Measurements from ENCODE around the gene RSPRY1. TPM values are rescaled to one million over a fixed set of nuclear protein-coding genes. Genes with fewer than 3 reads are reported as not detected.
A peak's percentile ranks its signal among the peaks of the same experiment; 100 is the strongest.

RSPRY1 gene
- total RNA-seq, 1 donor from 2014 or later: 36.5 TPM

- peaks cover 33 to 61% (median 58%) of the 10 kb centered on the region in 3 donors for H3K36me3 ChIP-seq (ENCODE audit: control insufficient read depth in 3 of 3, insufficient read depth in 3 of 3, low read length in 3 of 3)
- H3K9me3 ChIP-seq (ENCODE audit: control insufficient read depth in 3 of 3, low read length in 3 of 3): no peaks in the 10 kb centered on the region
- no peak overlapping the region for H3K9ac ChIP-seq (ENCODE audit: low read depth in 1 of 3, low read length in 3 of 3)
- no peak overlapping the region for H3K4me3 ChIP-seq (ENCODE audit: low read length in 3 of 3)
- H3K27ac ChIP-seq (ENCODE audit: low read depth, low read length): peak overlapping the region; percentile 21
- H3K27me3 ChIP-seq (ENCODE audit: control insufficient read depth in 3 of 3, insufficient read depth in 3 of 3, low read length in 3 of 3): no peaks in the 10 kb centered on the region
- no peaks in the 10 kb centered on the region for H3K4me1 ChIP-seq (ENCODE audit: control insufficient read depth in 3 of 3, insufficient read depth in 3 of 3, low read length in 3 of 3)
These were observed 19.2 kb upstream of the RSPRY1 start for GRCh38 chr16:57166951-57167350.

- no peaks in the 10 kb centered on the region for H3K9me3 ChIP-seq (ENCODE audit: control insufficient read depth in 3 of 3, low read length in 3 of 3)
- no peaks in the 10 kb centered on the region for H3K4me1 ChIP-seq (ENCODE audit: control insufficient read depth in 3 of 3, insufficient read depth in 3 of 3, low read length in 3 of 3)
- no peak overlapping the region for H3K9ac ChIP-seq (ENCODE audit: low read depth in 1 of 3, low read length in 3 of 3)
- H3K27me3 ChIP-seq (ENCODE audit: control insufficient read depth in 3 of 3, insufficient read depth in 3 of 3, low read length in 3 of 3): no peaks in the 10 kb centered on the region
- peaks cover 35 to 66% (median 57%) of the 10 kb centered on the region in 3 donors for H3K36me3 ChIP-seq (ENCODE audit: control insufficient read depth in 3 of 3, insufficient read depth in 3 of 3, low read length in 3 of 3)
- no peak overlapping the region for H3K4me3 ChIP-seq (ENCODE audit: low read length in 3 of 3)
- H3K27ac ChIP-seq (ENCODE audit: low read depth, low read length): no peak overlapping the region
These were observed 18.6 kb upstream of the RSPRY1 start for GRCh38 chr16:57167538-57167937.

- peaks cover 37 to 67% (median 61%) of the 10 kb centered on the region in 3 donors for H3K36me3 ChIP-seq (ENCODE audit: control insufficient read depth in 3 of 3, insufficient read depth in 3 of 3, low read length in 3 of 3)
- no peak overlapping the region for H3K4me3 ChIP-seq (ENCODE audit: low read length in 3 of 3)
- no peak overlapping the region for H3K27ac ChIP-seq (ENCODE audit: low read depth, low read length)
- H3K27me3 ChIP-seq (ENCODE audit: control insufficient read depth in 3 of 3, insufficient read depth in 3 of 3, low read length in 3 of 3): no peaks in the 10 kb centered on the region
- H3K9ac ChIP-seq (ENCODE audit: low read depth in 1 of 3, low read length in 3 of 3): no peak overlapping the region
- H3K4me1 ChIP-seq (ENCODE audit: control insufficient read depth in 3 of 3, insufficient read depth in 3 of 3, low read length in 3 of 3): no peaks in the 10 kb centered on the region
- no peaks in the 10 kb centered on the region for H3K9me3 ChIP-seq (ENCODE audit: control insufficient read depth in 3 of 3, low read length in 3 of 3)
These were observed 18.2 kb upstream of the RSPRY1 start for GRCh38 chr16:57167953-57168352.

- no peaks in the 10 kb centered on the region for H3K9me3 ChIP-seq (ENCODE audit: control insufficient read depth in 3 of 3, low read length in 3 of 3)
- H3K27ac ChIP-seq (ENCODE audit: low read depth, low read length): no peak overlapping the region
- H3K4me1 ChIP-seq (ENCODE audit: control insufficient read depth in 3 of 3, insufficient read depth in 3 of 3, low read length in 3 of 3): no peaks in the 10 kb centered on the region
- H3K4me3 ChIP-seq (ENCODE audit: low read length in 3 of 3): no peak overlapping the region
- H3K27me3 ChIP-seq (ENCODE audit: control insufficient read depth in 3 of 3, insufficient read depth in 3 of 3, low read length in 3 of 3): no peaks in the 10 kb centered on the region
- H3K9ac ChIP-seq (ENCODE audit: low read depth in 1 of 3, low read length in 3 of 3): no peak overlapping the region
- peaks cover 40 to 56% (median 54%) of the 10 kb centered on the region in 3 donors for H3K36me3 ChIP-seq (ENCODE audit: control insufficient read depth in 3 of 3, insufficient read depth in 3 of 3, low read length in 3 of 3)
These were observed 16.8 kb upstream of the RSPRY1 start for GRCh38 chr16:57169327-57169726.

GRCh38 chr16:57172721-57173290, 13.3 kb upstream of the RSPRY1 start:
- no peaks in the 10 kb centered on the region for H3K27me3 ChIP-seq (ENCODE audit: control insufficient read depth in 3 of 3, insufficient read depth in 3 of 3, low read length in 3 of 3)
- H3K36me3 ChIP-seq (ENCODE audit: control insufficient read depth in 3 of 3, insufficient read depth in 3 of 3, low read length in 3 of 3): peaks cover 26 to 36% (median 33%) of the 10 kb centered on the region in 3 donors
- H3K9me3 ChIP-seq (ENCODE audit: control insufficient read depth in 3 of 3, low read length in 3 of 3): no peaks in the 10 kb centered on the region
- no peak overlapping the region for H3K27ac ChIP-seq (ENCODE audit: low read depth, low read length)
- no peaks in the 10 kb centered on the region for H3K4me1 ChIP-seq (ENCODE audit: control insufficient read depth in 3 of 3, insufficient read depth in 3 of 3, low read length in 3 of 3)
- no peak overlapping the region for H3K9ac ChIP-seq (ENCODE audit: low read depth in 1 of 3, low read length in 3 of 3)
- no peak overlapping the region for H3K4me3 ChIP-seq (ENCODE audit: low read length in 3 of 3)

- Histone ChIP-seq H3K4me1 (ENCODE audit: control insufficient read depth in 3 of 3, insufficient read depth in 3 of 3, low read length in 3 of 3) (peaks cover 0 to 3% (median 0%) of the 10 kb centered on the region in 3 donors), H3K36me3 (ENCODE audit: control insufficient read depth in 3 of 3, insufficient read depth in 3 of 3, low read length in 3 of 3) (peaks cover 17 to 23% (median 21%) of the 10 kb centered on the region in 3 donors), H3K27me3 (ENCODE audit: control insufficient read depth in 3 of 3, insufficient read depth in 3 of 3, low read length in 3 of 3) (no peaks in the 10 kb centered on the region), H3K27ac (ENCODE audit: low read depth, low read length) (no peak overlapping the region), H3K4me3 (ENCODE audit: low read length in 3 of 3) (no peak overlapping the region), H3K9me3 (ENCODE audit: control insufficient read depth in 3 of 3, low read length in 3 of 3) (no peaks in the 10 kb centered on the region), H3K9ac (ENCODE audit: low read depth in 1 of 3, low read length in 3 of 3) (no peak overlapping the region)
These were observed 10.2 kb upstream of the RSPRY1 start for GRCh38 chr16:57175896-57176295.

- no peak overlapping the region for H3K27ac ChIP-seq (ENCODE audit: low read depth, low read length)
- H3K4me3 ChIP-seq (ENCODE audit: low read length in 3 of 3): no peak overlapping the region
- no peaks in the 10 kb centered on the region for H3K27me3 ChIP-seq (ENCODE audit: control insufficient read depth in 3 of 3, insufficient read depth in 3 of 3, low read length in 3 of 3)
- H3K9me3 ChIP-seq (ENCODE audit: control insufficient read depth in 3 of 3, low read length in 3 of 3): no peaks in the 10 kb centered on the region
- no peak overlapping the region for H3K9ac ChIP-seq (ENCODE audit: low read depth in 1 of 3, low read length in 3 of 3)
- peaks cover under 1 to 2% (median under 1%) of the 10 kb centered on the region in 3 donors for H3K36me3 ChIP-seq (ENCODE audit: control insufficient read depth in 3 of 3, insufficient read depth in 3 of 3, low read length in 3 of 3)
- H3K4me1 ChIP-seq (ENCODE audit: control insufficient read depth in 3 of 3, insufficient read depth in 3 of 3, low read length in 3 of 3): peaks cover 0 to 3% (median 0%) of the 10 kb centered on the region in 3 donors
These were observed 7.9 kb upstream of the RSPRY1 start for GRCh38 chr16:57178196-57178595.

- peaks cover 0 to 3% (median 0%) of the 10 kb centered on the region in 3 donors for H3K4me1 ChIP-seq (ENCODE audit: control insufficient read depth in 3 of 3, insufficient read depth in 3 of 3, low read length in 3 of 3)
- no peaks in the 10 kb centered on the region for H3K9me3 ChIP-seq (ENCODE audit: control insufficient read depth in 3 of 3, low read length in 3 of 3)
- no peak overlapping the region for H3K9ac ChIP-seq (ENCODE audit: low read depth in 1 of 3, low read length in 3 of 3)
- H3K36me3 ChIP-seq (ENCODE audit: control insufficient read depth in 3 of 3, insufficient read depth in 3 of 3, low read length in 3 of 3): no peaks in the 10 kb centered on the region
- no peaks in the 10 kb centered on the region for H3K27me3 ChIP-seq (ENCODE audit: control insufficient read depth in 3 of 3, insufficient read depth in 3 of 3, low read length in 3 of 3)
- H3K4me3 ChIP-seq (ENCODE audit: low read length in 3 of 3): no peak overlapping the region
- H3K27ac ChIP-seq (ENCODE audit: low read depth, low read length): no peak overlapping the region
These were observed 7.3 kb upstream of the RSPRY1 start for GRCh38 chr16:57178793-57179212.

- H3K9ac ChIP-seq (ENCODE audit: low read depth in 1 of 3, low read length in 3 of 3): no peak overlapping the region
- peaks cover 0 to 4% (median 0%) of the 10 kb centered on the region in 3 donors for H3K4me1 ChIP-seq (ENCODE audit: control insufficient read depth in 3 of 3, insufficient read depth in 3 of 3, low read length in 3 of 3)
- H3K4me3 ChIP-seq (ENCODE audit: low read length in 3 of 3): no peak overlapping the region
These were observed 6.8 kb upstream of the RSPRY1 start for GRCh38 chr16:57179215-57179828.

GRCh38 chr16:57184113-57184512, 2.0 kb upstream of the RSPRY1 start:
- H3K9ac ChIP-seq (ENCODE audit: low read depth in 1 of 3, low read length in 3 of 3): no peak overlapping the region
- peaks cover 12 to 39% (median 20%) of the 10 kb centered on the region in 3 donors for H3K4me1 ChIP-seq (ENCODE audit: control insufficient read depth in 3 of 3, insufficient read depth in 3 of 3, low read length in 3 of 3)
- no peaks in the 10 kb centered on the region for H3K9me3 ChIP-seq (ENCODE audit: control insufficient read depth in 3 of 3, low read length in 3 of 3)
- H3K36me3 ChIP-seq (ENCODE audit: control insufficient read depth in 3 of 3, insufficient read depth in 3 of 3, low read length in 3 of 3): no peaks in the 10 kb centered on the region
- H3K4me3 ChIP-seq (ENCODE audit: low read length in 3 of 3): no peak overlapping the region
- H3K27me3 ChIP-seq (ENCODE audit: control insufficient read depth in 3 of 3, insufficient read depth in 3 of 3, low read length in 3 of 3): no peaks in the 10 kb centered on the region
- no peak overlapping the region for H3K27ac ChIP-seq (ENCODE audit: low read depth, low read length)

More at GRCh38 chr16:57179215-57179828, 6.8 kb upstream of the RSPRY1 start:
- Histone ChIP-seq H3K36me3 (ENCODE audit: control insufficient read depth in 3 of 3, insufficient read depth in 3 of 3, low read length in 3 of 3) (no peaks in the 10 kb centered on the region), H3K27me3 (ENCODE audit: control insufficient read depth in 3 of 3, insufficient read depth in 3 of 3, low read length in 3 of 3) (no peaks in the 10 kb centered on the region), H3K9me3 (ENCODE audit: control insufficient read depth in 3 of 3, low read length in 3 of 3) (no peaks in the 10 kb centered on the region), H3K27ac (ENCODE audit: low read depth, low read length) (no peak overlapping the region)

Data from skeletal muscle tissue (tissue), 4 donors.